Dedifferentiated amniotic fluid mesenchymal stem cell (primary cell): ENCODE data around the gene CNST.
"Not testable (repeated sequence)": the region's sequence is repeated elsewhere in the genome, so short reads cannot be mapped to it uniquely, and the experiment has no call there.

Source experiments
- DNase-seq: peaks from one replicate; pipeline ENCODE4 v3.0.0-alpha.2; 2016; ENCODE audit errors: extremely low spot score

The CNST gene

GRCh38 chr1:246583448-246584185 lies 17.4 kb downstream of the CNST start:
- peak; percentile 32 for DNase-seq

GRCh38 chr1:246587032-246587431 lies 20.8 kb downstream of the CNST start:
- no peak for DNase-seq

DNA sequence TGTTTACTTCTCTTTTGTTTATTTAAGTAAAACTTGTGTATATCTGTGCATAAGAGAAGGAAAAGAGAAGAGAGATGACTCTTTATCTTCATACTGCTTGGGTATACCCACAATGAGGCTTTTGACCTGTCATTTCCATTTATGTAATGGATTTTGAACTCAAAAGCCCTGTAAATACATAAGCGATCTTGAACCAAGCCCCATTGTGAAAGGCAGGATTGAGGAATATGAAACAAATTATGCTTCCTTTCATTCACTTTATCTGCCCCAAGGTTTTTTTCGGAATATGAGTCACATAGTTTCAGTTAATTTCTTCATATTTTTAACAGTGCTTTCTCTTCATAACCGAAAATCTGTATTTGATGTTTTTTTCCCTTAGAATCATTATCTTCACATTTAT lies 21.4 kb downstream of the CNST start:
- peak; percentile 80 for DNase-seq

GRCh38 chr1:246588159-246588721 lies 22.0 kb downstream of the CNST start:
- no peak for DNase-seq

DNA sequence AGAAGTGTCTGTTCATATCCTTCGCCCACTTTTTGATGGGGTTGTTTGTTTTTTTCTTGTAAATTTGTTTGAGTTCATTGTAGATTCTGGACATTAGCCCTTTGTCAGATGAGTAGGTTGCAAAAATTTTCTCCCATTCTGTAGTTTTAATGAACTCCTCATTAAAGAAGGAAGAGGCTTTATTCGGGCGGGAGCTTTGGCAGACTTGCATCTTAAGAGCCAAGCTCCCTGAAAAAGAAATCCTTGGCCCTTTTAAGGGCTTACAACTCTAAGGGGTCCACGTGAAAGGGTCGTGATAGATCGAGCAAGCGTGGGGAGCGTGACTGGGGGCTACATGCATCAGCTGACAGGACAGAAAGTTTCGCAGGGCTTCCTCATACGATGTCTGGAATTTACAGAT lies 23.7 kb downstream of the CNST start:
- not testable (repeated sequence) for DNase-seq

GRCh38 chr1:246591047-246591446 lies 24.8 kb downstream of the CNST start:
- DNase-seq, result no peak

DNA sequence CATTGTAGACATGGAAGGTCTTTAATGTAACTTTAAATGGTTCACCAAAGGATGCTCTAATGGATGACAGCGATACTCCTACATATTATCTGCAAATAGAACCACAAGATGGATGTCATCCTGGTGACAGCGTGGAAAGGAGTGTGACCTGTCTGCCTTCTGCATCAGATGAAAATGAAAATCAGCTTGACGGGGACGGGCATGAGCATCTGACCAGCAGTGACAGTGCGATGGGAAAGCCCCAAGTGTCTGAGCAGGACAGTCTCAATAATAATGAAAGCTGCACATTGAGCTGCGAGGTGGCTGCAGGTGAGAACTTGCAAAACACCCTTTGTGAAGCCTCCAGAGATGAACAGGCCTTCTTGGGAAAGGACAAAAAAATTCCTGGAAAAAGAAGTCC lies 25.2 kb downstream of the CNST start:
- DNase-seq, result no peak

GRCh38 chr1:246591958-246592357 lies 25.7 kb downstream of the CNST start:
- DNase-seq, result no peak

- DNase-seq, result peak; percentile 96
Measured at GRCh38 chr1:246592695-246593094, 26.4 kb downstream of the CNST start.

GRCh38 chr1:246595146-246595545 lies 28.9 kb downstream of the CNST start:
- no peak for DNase-seq

DNA sequence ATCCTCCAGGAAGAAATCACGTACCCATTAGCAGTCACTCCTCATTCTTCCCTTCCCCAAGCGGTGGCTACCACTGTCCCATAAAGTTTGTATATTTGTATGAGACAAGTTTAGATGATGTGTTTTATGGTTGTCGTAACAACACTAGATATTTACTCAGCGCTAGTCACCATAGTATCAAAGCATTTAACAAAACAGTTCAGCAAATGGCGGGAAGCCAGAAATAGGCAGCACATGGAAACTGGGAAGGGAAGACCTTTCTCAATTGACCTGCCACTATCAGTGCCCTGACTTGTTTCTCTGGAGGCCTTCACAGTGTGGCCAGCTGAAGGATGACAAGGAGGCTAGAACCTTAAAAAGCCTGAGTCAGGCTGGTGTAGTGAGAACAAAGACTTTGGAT lies 31.1 kb downstream of the CNST start:
- no peak for DNase-seq

GRCh38 chr1:246597971-246598370 lies 31.7 kb downstream of the CNST start:
- no peak for DNase-seq

DNA sequence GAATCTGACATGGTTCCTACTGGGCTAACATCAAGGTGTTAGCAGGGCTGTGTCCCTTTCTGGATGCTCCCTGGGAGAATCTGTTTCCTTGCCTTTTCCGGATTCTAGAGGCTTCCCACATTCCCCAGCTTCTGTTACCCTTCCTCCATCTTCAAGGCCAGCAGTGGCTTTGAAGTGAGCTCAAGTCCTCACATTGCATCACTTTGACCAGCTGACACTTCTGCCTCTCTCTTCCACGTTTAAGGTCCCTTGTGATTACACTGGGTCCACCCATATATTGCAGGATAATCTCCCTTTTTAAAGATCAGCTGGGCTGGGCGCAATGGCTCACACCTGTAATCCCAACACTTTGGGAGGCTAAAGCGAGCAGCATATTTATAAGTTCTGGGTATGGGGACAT lies 33.1 kb downstream of the CNST start:
- DNase-seq, result no peak

DNA sequence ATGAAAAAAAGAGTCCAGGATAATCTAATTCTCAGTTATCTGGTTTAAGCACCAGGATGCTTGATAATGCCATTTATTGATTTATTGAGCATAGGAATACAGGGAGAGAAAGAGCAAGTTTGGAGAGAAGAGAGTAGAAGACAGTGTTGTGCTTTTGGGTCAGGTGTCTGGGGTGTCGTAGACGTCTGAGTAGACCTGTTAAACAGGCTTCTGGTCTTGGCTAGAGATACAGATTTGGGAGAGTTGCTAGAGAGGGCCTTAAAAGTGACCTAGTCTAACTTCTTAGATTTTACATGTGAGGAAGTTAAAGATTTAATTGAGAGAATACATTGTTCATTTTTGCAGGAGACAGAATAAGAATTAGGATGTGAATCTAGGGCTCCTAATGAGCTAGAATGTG lies 34.3 kb downstream of the CNST start:
- DNase-seq, result no peak

- DNase-seq, result no peak
Measured at GRCh38 chr1:246602194-246602593, 35.9 kb downstream of the CNST start.

DNA sequence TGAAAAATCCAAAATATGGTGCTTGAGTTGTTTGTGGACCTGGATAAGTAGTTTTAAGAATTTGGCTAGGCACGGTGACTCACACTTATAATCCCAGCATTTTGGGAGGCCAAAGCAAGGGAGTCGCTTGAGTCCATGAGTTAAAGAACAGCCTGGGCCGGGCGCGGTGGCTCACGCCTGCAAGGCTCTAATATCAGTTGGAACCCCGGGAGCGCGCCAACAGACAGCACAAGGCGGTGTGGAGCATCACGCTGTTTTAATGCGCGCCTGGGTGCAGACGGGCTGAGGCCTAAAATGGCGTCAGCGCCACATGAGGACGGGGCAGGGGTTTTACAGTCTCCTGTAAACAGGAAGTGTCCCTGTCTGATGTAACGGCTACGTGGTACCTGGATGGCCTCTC lies 39.0 kb downstream of the CNST start:
- DNase-seq, result not testable (repeated sequence)

- no peak for DNase-seq
Measured at GRCh38 chr1:246607462-246607861, 41.2 kb downstream of the CNST start.

DNA sequence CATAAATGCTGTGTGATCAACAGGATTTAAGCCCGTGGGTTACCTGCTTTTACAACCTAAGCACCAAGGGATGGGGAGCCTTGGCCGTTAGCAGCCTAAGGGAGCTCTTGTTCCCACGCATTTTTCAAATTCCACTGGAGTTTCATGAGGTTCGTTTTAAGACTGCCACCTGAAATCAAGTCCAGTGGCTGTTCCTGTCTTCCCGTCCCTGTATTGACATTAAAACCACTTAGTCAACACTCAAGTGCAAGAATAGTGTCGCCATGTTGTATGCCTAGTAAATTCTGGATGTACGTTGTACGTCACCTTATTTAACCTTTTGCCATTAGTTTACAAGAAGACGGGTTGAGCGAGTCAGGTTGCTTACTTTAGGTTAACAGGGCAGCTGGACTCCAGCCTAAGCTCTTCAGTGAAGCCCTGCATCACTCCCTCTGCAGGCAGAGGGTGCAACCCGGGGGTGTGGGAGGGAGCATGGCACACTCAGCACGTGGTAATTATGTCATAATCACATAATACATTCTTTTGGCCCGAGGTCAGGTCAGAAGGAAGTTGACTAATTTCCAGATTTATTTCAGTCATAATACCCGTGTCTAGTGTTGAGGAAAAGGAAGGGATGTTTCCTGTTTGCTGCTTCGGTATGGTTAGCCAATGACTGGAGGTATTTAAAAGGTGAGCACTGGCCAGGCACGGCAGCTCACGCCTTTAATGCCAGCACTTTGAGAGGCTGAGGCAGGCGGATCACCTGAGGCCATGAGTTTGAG lies 42.5 kb downstream of the CNST start:
- peak; percentile 33 for DNase-seq

DNA sequence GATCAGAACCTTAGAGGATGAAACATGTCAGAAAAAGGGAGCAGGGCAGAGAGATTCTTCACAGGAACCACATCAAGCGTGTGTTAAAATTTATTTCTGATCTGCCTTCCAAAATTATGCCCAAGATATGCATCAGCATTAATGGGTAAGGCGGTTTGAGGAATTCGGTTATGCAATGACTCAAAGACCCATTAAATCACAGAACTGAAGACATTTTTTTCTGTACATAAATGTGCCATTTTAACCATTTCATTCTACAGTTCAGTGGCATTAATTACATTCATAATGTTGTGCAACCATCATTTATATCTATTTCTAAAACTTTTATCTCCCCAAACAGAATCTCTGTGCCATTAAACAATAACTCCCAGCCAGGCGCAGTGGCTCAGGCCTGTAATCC lies 43.4 kb downstream of the CNST start:
- no peak for DNase-seq

DNA sequence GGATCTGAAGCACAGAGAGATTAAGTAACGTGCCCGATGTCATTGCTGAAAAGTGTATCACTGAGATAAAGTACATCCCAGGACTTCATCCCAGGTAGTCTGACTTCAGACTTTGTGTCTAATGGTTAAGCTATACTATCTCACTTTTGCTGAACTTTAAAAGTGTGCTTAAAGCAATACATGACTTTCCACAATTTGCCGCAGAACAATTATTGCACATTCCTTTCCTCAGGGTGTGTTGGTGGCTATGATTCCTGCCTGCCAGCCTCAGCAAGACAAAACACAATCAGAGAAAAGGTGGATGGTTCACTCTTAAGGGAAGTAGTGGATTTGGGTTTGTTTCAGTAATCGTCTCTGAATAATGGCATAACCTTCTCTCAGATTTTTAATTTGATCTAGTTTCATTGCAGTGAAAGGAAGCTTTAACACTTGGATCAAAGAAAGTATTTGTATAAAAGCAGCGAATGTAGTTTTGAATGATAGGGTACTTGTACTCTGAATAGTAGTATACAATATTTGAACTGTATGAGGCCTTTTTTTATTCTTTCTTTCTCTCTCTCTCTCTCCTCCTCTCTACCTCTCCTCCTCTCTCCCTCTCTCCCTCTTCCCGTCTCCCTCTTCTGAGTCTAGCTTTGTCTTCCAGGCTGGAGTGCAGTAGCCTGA lies 47.0 kb downstream of the CNST start:
- DNase-seq, result no peak

DNA sequence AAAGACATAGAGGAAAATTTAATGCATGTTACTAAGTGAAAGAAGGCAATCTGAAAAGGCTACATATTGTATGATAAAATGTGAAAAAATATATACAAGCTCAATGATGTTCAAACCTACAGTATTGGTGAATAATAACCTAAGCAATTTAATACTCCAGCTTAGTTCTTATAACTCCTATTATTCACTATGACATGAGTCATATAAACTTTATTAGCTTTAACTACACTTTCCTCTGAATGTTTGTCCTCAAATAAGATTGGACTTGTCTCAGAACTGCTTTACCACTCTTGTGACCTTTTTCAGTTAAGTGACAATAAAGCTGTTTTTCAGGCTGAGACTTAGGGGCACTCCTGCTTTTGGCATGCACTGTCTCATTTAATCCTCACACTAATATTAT lies 50.9 kb downstream of the CNST start:
- no peak for DNase-seq

DNA sequence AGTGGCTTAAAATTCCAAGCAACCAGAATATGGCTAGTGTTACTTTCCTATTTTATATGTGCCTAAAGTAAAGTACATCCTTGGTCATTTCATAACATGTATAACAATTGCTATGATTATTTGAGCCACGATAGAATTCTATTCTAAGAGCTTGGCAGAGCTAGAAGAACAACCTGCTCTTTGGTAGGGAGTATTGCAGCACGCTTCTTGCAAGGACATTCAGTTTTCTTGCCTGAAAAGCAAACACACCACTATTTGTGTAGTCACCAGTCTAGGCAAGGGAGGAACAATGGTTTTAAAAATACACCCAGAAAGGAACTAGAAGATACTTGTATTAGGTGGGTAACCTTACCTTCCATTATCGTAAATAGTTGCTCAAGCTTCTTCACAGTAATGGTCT lies 51.5 kb downstream of the CNST start:
- DNase-seq, result no peak
